GM21825 (cell line): ENCODE measurements around the gene ATP9A.
"Not testable (repeated sequence)": the region's sequence is repeated elsewhere in the genome, so short reads cannot be mapped to it uniquely, and the experiment has no call there.

Source experiments
- ATAC-seq: cut with Tn5 transposase; IDR thresholded peaks from one replicate; pipeline ENCODE4 v1.9.1; 2021; ENCODE audit warnings: mild to moderate bottlenecking, moderate library complexity; ENCODE audit not compliant: unreplicated experiment

Gene ATP9A, protein sequence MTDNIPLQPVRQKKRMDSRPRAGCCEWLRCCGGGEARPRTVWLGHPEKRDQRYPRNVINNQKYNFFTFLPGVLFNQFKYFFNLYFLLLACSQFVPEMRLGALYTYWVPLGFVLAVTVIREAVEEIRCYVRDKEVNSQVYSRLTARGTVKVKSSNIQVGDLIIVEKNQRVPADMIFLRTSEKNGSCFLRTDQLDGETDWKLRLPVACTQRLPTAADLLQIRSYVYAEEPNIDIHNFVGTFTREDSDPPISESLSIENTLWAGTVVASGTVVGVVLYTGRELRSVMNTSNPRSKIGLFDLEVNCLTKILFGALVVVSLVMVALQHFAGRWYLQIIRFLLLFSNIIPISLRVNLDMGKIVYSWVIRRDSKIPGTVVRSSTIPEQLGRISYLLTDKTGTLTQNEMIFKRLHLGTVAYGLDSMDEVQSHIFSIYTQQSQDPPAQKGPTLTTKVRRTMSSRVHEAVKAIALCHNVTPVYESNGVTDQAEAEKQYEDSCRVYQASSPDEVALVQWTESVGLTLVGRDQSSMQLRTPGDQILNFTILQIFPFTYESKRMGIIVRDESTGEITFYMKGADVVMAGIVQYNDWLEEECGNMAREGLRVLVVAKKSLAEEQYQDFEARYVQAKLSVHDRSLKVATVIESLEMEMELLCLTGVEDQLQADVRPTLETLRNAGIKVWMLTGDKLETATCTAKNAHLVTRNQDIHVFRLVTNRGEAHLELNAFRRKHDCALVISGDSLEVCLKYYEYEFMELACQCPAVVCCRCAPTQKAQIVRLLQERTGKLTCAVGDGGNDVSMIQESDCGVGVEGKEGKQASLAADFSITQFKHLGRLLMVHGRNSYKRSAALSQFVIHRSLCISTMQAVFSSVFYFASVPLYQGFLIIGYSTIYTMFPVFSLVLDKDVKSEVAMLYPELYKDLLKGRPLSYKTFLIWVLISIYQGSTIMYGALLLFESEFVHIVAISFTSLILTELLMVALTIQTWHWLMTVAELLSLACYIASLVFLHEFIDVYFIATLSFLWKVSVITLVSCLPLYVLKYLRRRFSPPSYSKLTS

DNA sequence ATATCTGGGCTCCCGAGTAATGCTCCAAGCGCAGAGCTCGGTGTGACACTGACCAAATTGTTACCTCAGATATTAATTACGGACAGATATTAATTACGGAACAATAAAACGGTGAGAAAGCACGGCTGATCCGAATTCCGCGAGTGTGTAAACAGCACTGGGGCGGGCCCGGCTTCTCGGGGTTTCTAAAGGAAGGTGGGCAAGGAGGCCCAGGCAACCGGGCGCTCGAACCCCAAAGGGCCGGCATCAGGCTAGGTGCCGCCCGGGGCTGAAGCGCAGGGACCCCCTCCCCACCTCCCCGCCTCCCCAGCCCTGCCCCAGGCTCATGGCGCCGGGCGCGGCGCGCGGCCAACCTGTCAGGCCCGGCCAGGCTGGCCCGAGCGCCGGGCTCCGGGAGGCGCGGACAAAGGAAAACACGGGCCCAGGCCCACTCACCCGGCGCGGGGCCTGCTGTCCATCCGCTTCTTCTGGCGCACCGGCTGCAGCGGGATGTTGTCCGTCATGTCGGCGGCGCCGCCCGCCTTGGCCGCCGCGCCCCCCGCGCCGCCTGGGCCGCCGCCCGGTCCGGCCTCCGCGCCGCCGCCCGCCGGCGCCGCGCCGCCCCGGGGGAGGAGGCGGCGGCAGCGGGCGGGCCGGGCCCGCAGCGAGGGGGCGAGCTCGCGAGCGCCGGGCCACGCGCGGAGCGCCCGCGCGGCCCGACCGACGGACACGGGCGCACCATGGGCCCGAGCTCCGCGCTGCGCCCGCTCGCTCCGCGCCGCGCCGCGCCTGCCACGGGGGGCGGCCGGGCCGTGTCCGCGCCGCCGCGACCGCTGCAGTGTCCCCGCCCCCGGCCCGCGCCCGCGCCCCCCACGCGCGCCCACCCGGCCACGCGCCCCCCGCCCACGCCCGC lies at the start of gene ATP9A:
Gene ATP9A (minus strand): TSS at position 524 of the 892 bp plus-strand sequence. CDS start 21 bp downstream, at position 503.
- no peak for ATAC-seq

DNA sequence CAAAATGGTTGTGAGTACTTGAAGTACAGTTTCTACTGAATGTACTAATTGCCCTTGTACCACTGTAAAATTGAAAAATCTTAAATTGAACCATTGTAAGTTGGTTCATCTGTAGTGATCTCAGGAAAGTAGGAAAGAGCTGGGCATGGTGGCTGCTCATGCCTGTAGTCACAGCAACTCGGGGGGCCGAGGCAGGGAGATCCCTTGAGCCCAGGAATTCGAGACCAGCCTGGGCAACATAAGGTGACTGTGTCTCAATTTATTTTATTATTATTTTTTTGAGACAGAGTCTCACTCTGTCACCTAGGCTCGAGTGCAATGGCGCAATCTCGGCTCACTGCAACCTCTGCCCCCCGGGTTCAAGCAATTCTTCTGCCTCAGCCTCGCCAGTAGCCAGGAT lies 48.7 kb upstream of the ATP9A start:
- not testable (repeated sequence) for ATAC-seq

DNA sequence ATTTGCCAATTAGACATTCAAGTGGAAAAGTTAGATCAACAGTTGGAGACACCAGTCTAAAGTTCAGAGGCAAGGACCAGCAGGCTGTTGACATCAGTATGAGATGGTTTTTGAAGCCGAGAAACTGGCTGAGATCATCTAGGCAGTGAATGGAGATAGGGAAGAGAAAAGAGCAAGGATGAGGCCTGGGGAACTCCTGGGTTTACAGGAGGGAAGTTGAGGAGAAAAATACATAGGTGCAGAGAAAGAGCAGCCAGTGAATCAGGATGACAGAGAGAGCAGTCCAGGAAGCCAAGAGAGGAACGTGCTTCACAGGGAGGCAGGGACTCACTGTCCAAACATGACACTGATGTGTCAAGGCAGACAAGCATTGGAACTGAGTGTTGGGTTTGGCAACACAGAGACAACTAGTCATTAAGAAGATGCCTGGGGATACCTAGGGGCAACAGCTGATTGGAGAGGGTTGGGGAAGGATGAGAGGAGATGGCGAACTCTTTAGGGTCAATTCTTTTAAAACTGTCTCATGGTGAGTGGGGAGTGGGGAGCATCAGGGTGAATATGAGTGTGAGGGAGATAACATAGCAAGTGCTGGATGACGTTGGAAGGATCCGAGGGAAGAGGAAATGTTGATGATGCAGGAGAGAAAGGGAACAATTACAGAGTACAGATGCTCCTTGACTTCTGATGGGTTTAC lies 47.3 kb upstream of the ATP9A start:
- ATAC-seq = no peak

DNA sequence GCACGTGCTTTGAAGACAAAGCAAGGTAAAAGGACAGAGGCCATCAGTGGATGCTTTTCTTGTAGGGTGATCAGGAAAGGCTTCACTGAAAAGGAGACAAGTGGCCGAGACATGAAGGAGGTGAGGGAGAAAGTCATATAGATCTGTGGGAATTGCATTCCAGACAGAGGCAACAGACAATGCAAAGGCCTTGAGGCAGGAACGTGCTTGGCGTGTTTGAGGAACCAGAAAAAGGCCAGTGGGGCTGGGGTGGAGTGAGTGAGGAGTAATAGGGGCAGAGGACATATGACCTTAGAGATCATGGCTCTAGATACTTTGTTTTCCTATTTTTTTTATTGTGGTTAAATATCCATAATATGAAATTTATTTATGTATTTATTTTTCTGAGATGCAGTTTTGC lies 44.7 kb upstream of the ATP9A start:
- no peak for ATAC-seq

DNA sequence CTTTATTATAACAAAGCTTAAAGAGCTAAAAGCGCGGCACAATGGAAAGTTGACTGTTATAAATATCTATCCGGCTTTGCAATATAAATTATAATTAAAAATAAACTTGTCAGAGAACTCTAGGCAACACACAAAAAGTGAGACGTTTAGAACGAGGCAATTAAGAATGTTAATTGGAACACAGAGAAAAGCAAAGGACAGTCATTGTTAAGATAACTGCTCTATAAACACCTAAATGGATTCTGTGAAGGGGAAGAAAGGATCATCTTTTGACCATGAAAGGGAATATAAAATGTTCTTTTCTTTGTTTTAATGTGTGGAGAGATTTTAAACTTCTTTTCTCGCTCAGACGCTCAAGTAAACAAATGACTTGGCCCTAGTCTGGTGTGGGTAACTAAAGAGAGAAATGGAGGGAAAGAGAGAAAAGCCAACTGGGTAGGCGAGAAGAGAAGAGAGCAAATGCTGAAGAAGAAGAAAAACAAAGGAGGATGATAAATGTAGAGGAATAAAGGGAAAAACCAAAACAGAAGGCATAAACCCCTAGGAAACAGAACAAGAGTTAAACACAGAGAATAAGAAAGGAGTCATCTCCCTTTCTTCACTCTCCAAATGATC lies 43.4 kb upstream of the ATP9A start:
- ATAC-seq = no peak

DNA sequence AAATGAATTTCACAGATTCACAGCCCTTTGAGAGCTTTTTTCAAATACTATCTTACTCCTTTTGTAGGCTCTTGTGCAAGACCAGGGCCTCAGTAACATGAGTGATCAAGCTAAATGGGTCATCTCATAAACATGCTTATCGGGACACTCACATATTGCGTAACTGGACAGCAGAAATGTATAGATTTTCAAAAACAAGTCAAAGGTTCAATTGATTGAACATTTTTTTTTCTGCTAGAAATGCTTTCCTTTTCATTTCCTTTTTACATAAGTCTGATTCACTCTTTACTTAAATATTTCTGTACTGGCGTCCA lies 42.8 kb upstream of the ATP9A start:
- no peak for ATAC-seq

DNA sequence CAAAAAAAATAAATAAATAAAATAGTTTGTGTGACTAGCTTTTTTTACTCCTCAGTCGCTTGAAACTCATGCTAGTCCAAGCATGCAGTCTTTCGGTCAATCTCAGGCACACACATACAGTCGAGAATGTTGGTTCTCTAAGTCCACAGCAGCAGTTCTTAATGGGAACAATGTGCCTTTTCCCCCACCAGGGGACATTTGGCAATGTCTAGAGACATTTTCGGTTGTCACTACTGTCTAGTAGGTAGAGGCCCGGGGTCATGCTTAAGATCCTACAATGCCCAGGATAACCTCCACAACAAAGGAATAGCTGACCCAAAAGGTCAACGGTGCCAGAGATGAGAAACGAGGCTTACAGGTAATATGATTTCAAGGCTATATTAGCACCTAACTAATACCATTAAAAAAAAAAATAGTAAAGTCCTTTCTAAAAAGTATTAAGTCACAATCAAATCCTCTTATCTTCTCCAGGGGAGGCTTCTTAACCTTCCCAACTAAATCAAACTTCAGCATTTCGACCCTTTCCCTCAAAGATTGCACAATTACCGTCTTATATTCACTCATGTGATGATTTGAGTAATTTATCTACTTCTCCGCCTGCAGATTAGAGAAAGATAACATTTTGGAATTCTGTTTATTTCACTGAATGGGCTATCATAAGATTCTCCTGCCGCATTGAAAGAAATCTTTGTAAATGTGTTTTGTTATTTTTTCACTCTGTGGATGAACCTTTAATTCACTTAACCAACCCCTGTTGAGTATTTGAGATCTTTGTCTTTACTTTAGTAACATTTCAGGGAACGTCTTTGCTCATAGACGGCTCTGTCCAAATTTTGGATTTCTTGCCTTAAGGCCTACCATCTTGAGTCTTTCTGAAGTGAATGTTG lies 42.2 kb upstream of the ATP9A start:
- no peak for ATAC-seq

DNA sequence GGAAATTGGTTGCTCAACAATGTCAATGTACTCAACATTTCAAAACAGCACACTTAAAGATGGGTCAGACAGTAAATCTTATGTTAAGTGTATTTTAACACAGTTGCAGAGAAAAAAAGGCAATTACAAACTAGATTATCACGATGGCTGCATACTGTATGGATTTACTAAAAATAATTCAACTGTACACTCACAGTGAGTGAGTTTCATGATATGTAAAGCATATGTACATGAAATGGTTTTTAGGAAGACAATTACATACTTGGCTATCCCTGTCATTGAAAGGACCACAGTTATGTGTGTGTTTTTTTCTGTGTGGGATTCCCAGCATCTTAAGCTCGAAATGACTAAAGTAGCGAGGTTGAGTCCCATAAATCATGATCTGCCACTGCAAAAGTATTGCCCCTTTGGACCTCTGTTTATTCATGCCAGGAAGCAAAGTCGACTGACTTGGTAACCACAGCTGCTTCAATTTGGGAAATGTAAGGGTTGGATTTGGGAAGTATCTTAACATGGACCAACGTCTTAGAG lies 39.6 kb upstream of the ATP9A start:
- ATAC-seq = no peak

DNA sequence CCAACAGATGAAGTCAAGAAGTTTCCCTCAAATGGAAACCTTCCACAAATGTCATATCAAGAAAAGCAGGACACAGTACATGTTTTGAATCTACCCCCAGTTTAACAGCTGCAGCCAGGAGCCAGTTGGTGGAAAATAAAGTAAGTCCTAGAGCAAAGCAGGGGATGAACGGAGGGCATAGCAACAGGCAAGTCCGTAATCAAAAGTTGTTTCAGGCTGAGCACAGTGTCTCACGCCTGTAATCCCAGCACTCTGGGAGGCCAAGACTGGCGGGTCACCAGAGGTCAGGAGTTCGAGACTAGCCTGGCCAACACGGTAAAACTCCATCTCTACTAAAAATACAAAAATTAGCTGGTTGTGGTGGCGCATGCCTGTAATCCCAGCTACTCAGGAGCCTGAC lies 36.6 kb upstream of the ATP9A start:
- ATAC-seq = no peak

DNA sequence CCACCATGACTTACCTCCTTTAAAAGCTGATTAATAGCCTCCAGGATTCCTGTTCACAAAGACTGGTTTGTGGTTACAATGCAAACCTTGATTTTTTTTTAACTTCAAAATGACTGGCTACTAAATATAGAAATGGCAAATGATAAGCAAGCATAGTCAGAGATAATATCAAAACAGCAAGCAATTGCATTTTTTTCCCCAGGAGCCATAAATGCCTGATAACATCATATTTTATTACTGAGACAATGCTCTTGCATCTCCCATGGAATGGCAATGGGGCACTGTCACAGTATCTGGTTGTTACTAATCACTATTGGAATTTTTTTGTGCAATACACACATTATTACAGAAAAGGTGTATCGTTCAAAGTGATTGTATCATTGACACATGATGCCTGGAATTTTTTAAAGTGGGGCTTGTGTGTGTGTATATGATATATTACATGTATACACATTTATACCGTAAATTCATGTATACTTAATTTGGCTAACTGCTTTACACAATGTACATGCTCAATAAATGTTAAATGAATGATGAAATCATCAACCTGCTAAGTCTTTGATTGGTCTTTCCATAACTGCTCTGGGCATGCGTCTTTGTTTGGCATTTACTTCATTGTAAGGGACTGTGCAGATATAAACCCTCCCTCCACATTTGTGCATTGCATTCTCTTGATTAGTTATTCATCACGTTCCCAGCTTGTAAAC lies 35.1 kb upstream of the ATP9A start:
- ATAC-seq = no peak

DNA sequence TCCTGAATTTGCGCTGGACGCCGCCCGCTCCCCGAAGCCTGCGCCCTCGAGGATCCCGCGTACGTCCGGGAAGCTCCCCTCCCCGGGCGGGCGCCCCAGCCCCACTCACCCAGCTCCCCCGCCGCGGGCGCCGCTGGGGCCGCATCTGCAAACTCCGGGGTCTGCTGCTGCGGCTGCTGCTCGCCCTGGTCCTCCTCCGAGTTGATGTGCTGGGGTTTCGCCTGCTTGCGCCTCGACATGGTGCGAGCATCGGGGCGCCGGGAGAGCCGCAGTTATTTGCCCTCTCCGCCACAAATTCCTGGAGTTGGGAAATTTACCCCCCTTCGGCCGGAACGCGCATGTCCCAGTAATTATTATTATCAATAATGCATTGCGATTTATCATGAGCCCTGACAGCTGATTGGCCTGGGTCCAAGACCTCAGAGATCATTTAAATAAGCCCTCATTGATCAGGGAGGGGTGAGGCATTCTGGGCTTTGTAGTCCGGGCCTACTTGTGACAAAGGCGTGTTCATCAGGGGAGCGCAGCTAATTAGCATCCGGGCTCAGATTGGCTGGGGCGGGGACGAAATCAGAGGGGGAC lies 34.1 kb upstream of the ATP9A start, which contains the start of gene SALL4:
Gene SALL4 (minus strand): TSS at position 352 of the 582 bp plus-strand sequence. CDS start 113 bp downstream, at position 239.
- no peak for ATAC-seq

DNA sequence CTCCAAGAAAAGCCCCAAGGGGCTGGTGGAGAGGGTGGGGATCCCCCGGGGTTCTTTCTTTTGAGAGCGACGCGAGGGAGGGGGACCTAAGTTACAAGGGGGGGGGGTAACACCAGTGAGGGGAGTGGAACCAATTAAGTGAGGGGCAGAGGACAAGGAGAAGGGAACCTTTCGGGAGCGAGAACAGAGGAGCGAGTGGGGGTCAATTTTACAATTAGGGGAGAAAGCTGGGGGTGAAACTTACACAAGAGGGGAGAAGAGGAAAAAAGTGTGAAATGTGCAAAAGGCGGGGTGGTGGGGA lies 33.6 kb upstream of the ATP9A start:
- no peak for ATAC-seq

DNA sequence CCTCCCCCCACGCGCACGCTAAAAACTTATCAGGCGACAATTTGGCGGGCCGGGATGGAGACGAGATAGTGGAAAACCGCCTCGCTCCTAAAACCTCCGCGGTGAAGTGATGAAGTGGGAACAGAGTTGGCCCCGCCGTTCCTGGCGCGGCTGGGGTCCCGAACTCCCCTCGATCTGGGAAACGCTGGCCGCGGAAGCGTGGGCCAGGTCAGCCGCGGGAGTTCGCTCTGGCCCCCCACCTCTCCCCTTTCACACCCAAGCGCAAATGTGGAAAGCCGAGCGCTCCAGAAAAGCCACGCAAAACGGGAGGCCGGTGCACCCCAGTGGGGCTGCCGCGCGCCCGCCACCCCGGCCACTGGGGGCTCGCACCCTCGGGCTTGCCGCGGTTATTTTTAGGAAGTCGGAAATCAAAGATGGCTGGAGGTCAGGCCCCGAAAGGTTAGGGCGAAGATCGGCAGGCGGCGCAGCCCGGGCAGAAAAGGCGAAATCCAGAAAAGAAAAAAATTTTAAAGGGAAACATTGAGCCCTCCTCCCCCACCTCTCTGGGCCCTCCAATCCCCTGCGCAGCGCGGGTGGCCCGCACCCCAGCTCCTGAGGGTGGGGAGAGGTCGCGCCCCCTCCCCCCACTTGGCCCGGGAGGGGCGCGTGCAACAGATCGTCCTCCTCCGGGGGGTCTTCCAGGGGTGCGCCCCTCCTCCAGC lies 33.1 kb upstream of the ATP9A start:
- no peak for ATAC-seq

DNA sequence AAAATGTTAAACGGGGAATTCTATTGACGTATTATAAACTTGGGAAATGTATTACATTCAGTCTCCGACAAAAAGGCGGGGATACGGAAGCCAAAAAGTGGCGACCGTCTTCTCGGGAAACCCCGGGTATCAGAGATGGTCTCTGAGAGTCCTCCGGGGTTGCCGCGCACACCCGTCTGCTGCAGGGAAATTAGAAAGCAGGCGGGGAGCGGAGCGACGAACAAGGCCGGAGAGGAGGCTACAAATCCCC lies 32.6 kb upstream of the ATP9A start:
- ATAC-seq = no peak

DNA sequence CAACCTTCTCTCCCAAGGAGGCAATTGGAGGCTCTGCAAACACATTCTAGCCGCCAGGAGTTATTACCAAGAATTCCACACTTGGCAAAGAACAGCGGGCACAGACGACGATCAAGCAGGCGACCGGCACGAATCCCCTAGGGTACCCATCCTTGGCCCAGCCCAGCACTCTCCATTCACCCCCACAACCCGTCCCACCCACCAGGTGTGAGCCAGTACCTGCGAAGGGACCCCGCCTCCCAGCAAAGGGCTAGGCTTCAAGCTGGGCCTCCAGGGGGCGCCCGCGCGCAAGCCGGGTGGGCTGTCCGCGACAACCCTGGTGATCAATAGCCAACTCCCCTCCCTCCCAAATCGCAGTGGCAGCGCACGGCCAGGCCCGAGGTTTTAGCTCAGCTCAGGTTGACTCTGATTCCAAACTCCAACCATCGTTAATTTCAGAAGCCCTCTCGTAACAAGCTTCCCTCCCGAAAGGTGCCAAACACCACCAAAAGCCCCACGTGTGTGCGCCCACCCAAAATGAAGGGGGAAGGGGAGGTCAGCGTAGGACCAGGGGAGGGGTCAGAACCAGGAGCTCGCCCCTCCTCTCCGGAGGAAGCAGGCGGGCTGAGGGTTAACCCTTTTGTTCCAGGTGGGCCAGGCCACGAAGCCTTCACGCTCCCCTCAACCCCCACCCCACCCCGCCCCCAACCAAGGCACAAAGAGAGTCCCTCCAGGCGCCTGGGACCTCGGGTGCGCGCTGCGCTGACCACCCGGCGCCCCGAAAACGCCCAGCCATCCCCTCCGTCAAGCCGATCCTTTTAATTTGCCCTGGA lies 32.1 kb upstream of the ATP9A start:
- no peak for ATAC-seq

DNA sequence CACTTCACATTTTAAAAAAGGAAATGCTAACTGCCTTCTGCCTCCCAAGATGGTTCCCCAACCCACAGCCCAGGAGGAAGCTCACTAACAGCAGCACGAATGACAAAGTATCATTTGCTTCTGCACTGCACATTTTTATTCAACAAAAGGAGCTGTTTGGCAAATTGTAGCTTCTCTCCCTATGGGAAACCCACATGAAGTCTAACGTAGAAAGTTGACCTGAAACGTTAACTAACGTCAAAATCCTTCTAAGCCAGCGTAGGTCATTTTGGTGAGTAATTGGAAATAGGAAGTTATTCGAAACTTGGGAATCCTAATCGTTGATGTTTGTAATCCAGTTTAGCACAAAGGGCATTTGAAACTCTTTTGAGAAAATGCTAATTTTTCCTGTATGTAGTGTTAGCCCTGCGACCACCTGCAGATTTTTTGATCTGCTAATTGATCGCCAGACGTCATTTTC lies 31.2 kb upstream of the ATP9A start:
- no peak for ATAC-seq
